A549 (cell line): ENCODE data around the gene CARD11.

ENCODE experiments used
- CEBPB ChIP-seq, 2 experiments: fragments of >200 bp in 1 of 2; sonication (Bioruptor Twin) in 1 of 2; formaldehyde crosslinking in 1 of 2; IDR thresholded peaks; 2 replicates each; pipeline ENCODE4 v1.6.1; 2012 to 2016
- EHMT2 ChIP-seq: fragments of 200-600 bp; sonication (generic); IDR thresholded peaks from 2 replicates; pipeline ENCODE4 v1.6.1; 2016; ENCODE audit warnings: antibody characterized with exemption, low read depth, mild to moderate bottlenecking, moderate library complexity
- ESRRA ChIP-seq: fragments of 150-350 bp; IDR thresholded peaks from 2 replicates; pipeline ENCODE4 v1.6.1; 2014; ENCODE audit warnings: mild to moderate bottlenecking, low read length, borderline replicate concordance
- JUN ChIP-seq, 2 experiments: fragments of >200 bp; sonication (Bioruptor Twin); formaldehyde crosslinking; IDR thresholded peaks; 2 replicates in 1 of 2; 3 replicates in 1 of 2; pipeline ENCODE4 v1.6.1; 2016 to 2017
- MYC ChIP-seq: IDR thresholded peaks from 2 replicates; pipeline ENCODE4 v1.6.1; 2012; ENCODE audit warnings: mild to moderate bottlenecking, inconsistent platforms, low read length, improper control_type of control experiment, borderline replicate concordance
- NR3C1 ChIP-seq: fragments of >200 bp; sonication (Bioruptor Twin); formaldehyde crosslinking; IDR thresholded peaks from 3 replicates; pipeline ENCODE4 v1.6.1; 2017
- POLR2A ChIP-seq: IDR thresholded peaks from 2 replicates; pipeline ENCODE4 v1.6.1; 2012; ENCODE audit warnings: mild to moderate bottlenecking, low read length
- RAD21 ChIP-seq, 2 experiments: fragments of >200 bp in 1 of 2; sonication (Bioruptor Twin) in 1 of 2; formaldehyde crosslinking in 1 of 2; IDR thresholded peaks in 1 of 2; conservative IDR thresholded peaks in 1 of 2; 2 replicates in 1 of 2; 3 replicates in 1 of 2; pipeline ENCODE4 v1.6.1; 2012 to 2018; ENCODE audit warnings: inconsistent platforms in 1 of 2
- RFX5 ChIP-seq: fragments of 450-650 bp; IDR thresholded peaks from 2 replicates; pipeline ENCODE4 v1.7.1; 2014; ENCODE audit warnings: antibody characterized with exemption, mild to moderate bottlenecking, moderate library complexity
- RNF2 ChIP-seq: fragments of 200-600 bp; sonication (generic); IDR thresholded peaks from 2 replicates; pipeline ENCODE4 v1.6.1; 2016; ENCODE audit warnings: low read depth, mild to moderate bottlenecking, antibody characterized with exemption, moderate library complexity, borderline replicate concordance
- SMC3 ChIP-seq: fragments of >200 bp; sonication (Bioruptor Twin); formaldehyde crosslinking; IDR thresholded peaks from 3 replicates; pipeline ENCODE4 v1.6.1; 2018; ENCODE audit warnings: inconsistent platforms
- TF ChIP-seq, protein P1 (sequence below): fragments of >200 bp; sonication (Bioruptor Twin); formaldehyde crosslinking; IDR thresholded peaks from 3 replicates; pipeline ENCODE4 v1.5.1; 2016
- TF ChIP-seq, protein P2 (sequence below): fragments of 150-350 bp; IDR thresholded peaks from 2 replicates; pipeline ENCODE4 v1.6.1; 2014; ENCODE audit warnings: low read depth, mild to moderate bottlenecking, low read length
- TF ChIP-seq, protein P3 (sequence below): fragments of 450-650 bp; IDR thresholded peaks from 2 replicates; pipeline ENCODE4 v1.6.1; 2014; ENCODE audit warnings: antibody characterized with exemption

DNA sequence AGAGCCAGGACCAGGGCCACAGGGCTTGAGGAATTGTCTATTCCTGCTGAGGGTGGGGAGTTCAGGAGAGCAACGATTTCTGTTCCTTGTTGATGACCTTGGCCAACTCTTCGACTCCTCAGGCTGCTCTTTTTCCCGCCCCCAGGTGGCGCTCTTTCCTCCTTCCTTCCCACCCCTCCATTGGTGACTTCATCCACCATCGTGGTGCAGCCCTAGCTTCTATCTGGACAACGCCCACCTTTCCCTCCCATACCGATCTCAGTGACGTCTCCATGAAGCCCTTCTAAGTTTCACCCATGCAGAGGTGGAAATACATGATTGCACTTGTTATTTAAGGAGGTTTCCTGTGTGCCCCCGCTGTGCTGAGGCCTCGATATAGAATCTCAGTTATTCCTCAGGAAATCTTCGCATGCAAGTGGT lies 22.1 kb upstream of the CARD11 start:
- no peak for TF ChIP-seq RFX5
- peak; percentile 32; the same call in 1 of the 3 replicates for TF ChIP-seq SMC3
- TF ChIP-seq, protein P1, sequence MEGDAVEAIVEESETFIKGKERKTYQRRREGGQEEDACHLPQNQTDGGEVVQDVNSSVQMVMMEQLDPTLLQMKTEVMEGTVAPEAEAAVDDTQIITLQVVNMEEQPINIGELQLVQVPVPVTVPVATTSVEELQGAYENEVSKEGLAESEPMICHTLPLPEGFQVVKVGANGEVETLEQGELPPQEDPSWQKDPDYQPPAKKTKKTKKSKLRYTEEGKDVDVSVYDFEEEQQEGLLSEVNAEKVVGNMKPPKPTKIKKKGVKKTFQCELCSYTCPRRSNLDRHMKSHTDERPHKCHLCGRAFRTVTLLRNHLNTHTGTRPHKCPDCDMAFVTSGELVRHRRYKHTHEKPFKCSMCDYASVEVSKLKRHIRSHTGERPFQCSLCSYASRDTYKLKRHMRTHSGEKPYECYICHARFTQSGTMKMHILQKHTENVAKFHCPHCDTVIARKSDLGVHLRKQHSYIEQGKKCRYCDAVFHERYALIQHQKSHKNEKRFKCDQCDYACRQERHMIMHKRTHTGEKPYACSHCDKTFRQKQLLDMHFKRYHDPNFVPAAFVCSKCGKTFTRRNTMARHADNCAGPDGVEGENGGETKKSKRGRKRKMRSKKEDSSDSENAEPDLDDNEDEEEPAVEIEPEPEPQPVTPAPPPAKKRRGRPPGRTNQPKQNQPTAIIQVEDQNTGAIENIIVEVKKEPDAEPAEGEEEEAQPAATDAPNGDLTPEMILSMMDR, result peak; percentile 48
- no peak for TF ChIP-seq JUN (IDR thresholded peaks at IDR 0.05)
- TF ChIP-seq, protein P2, sequence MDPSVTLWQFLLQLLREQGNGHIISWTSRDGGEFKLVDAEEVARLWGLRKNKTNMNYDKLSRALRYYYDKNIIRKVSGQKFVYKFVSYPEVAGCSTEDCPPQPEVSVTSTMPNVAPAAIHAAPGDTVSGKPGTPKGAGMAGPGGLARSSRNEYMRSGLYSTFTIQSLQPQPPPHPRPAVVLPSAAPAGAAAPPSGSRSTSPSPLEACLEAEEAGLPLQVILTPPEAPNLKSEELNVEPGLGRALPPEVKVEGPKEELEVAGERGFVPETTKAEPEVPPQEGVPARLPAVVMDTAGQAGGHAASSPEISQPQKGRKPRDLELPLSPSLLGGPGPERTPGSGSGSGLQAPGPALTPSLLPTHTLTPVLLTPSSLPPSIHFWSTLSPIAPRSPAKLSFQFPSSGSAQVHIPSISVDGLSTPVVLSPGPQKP, result no peak
- peak in 1 of 2 experiments; percentile 28; a peak in 1 of 5 replicates for TF ChIP-seq RAD21 (conservative IDR thresholded peaks at IDR 0.05 in 1 of 2, IDR thresholded peaks at IDR 0.05 in 1 of 2)
- TF ChIP-seq ESRRA, result no peak
- TF ChIP-seq MYC, result no peak
- TF ChIP-seq EHMT2, result no peak
- TF ChIP-seq POLR2A, result no peak
- TF ChIP-seq, protein P3, sequence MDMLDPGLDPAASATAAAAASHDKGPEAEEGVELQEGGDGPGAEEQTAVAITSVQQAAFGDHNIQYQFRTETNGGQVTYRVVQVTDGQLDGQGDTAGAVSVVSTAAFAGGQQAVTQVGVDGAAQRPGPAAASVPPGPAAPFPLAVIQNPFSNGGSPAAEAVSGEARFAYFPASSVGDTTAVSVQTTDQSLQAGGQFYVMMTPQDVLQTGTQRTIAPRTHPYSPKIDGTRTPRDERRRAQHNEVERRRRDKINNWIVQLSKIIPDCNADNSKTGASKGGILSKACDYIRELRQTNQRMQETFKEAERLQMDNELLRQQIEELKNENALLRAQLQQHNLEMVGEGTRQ, result no peak
- TF ChIP-seq CEBPB (IDR thresholded peaks at IDR 0.05), result no peak
- TF ChIP-seq NR3C1, result no peak
- no peak for TF ChIP-seq RNF2
